LHCN-M2 (cell line): Measurements from ENCODE around the gene EIF3J. TPM values are rescaled to one million over a fixed set of nuclear protein-coding genes. Genes with fewer than 3 reads are reported as not detected.
"Not testable (repeated sequence)": the region's sequence is repeated elsewhere in the genome, so short reads cannot be mapped to it uniquely, and the experiment has no call there.

Experiments
- DNase-seq: peaks from one replicate; pipeline ENCODE4 v3.0.0-alpha.2; 2012; ENCODE audit warnings: low read depth
- polyA plus RNA-seq: library from polyadenylated mRNA; unstranded; fragments of >200 nt; gene quantifications from one replicate; pipeline ENCODE4 v1.2.1, GENCODE V29; 2012; ENCODE audit warnings: missing spikeins
- total RNA-seq: library from RNA; depleted of rRNA; stranded (reverse); fragments of >200 nt; gene quantifications from 2 replicates; pipeline ENCODE4 v1.2.3, GENCODE V29; 2014; rRNA removed

The EIF3J gene
- total RNA-seq: 28.3 and 35.0 TPM in 2 replicates
- polyA plus RNA-seq: 62.8 TPM

GRCh38 chr15:44536962-44537734, at the start of gene EIF3J:
EIF3J (plus strand) TSS chr15:44537147; CDS start chr15:44537195, 48 bp downstream.
- peak; percentile 96 for DNase-seq

GRCh38 chr15:44489464-44489863, 47.5 kb upstream of the EIF3J start:
- DNase-seq: peak; percentile 87

- DNase-seq: peak; percentile 43
Observed at GRCh38 chr15:44490622-44491021, 46.3 kb upstream of the EIF3J start.

GRCh38 chr15:44492040-44492439, 44.9 kb upstream of the EIF3J start:
- no peak for DNase-seq

- no peak for DNase-seq
Observed at GRCh38 chr15:44492672-44493071, 44.3 kb upstream of the EIF3J start.

GRCh38 chr15:44495562-44495961, 41.4 kb upstream of the EIF3J start:
- no peak for DNase-seq

- no peak for DNase-seq
Observed at GRCh38 chr15:44500555-44500954, 36.4 kb upstream of the EIF3J start.

GRCh38 chr15:44501768-44502366, 35.1 kb upstream of the EIF3J start:
- DNase-seq: peak; percentile 65

GRCh38 chr15:44516436-44516835, 20.5 kb upstream of the EIF3J start:
- no peak for DNase-seq

GRCh38 chr15:44519537-44519936, 17.4 kb upstream of the EIF3J start:
- no peak for DNase-seq

- DNase-seq: no peak
Observed at GRCh38 chr15:44525018-44525417, 11.9 kb upstream of the EIF3J start.

GRCh38 chr15:44527241-44527640, 9.7 kb upstream of the EIF3J start:
- DNase-seq: no peak

- DNase-seq: no peak
Observed at GRCh38 chr15:44529864-44530604, 6.9 kb upstream of the EIF3J start.

- no peak for DNase-seq
Observed at GRCh38 chr15:44530653-44531052, 6.3 kb upstream of the EIF3J start.

- not testable (repeated sequence) for DNase-seq
Observed at GRCh38 chr15:44532275-44532674, 4.7 kb upstream of the EIF3J start.

- no peak for DNase-seq
Observed at GRCh38 chr15:44532689-44533088, 4.3 kb upstream of the EIF3J start.

- no peak for DNase-seq
Observed at GRCh38 chr15:44535092-44535491, 1.9 kb upstream of the EIF3J start.

- DNase-seq: peak; percentile 11
Observed at GRCh38 chr15:44535523-44536301, 1.2 kb upstream of the EIF3J start.

GRCh38 chr15:44536302-44536961, 515 bp upstream of the EIF3J start:
- DNase-seq: no peak

- DNase-seq: no peak
Observed at GRCh38 chr15:44537735-44538240, 841 bp downstream of the EIF3J start.
